NCI-H446 (cell line): Measurements from ENCODE around the gene ZNF682.
"Not testable (repeated sequence)": the region's sequence is repeated elsewhere in the genome, so short reads cannot be mapped to it uniquely, and the experiment has no call there.

ENCODE experiments used
- DNase-seq, 2 experiments: peaks; one replicate each; lab custom pipeline; 2025; lab: John Stamatoyannopoulos, UW

ZNF682 gene

GRCh38 chr19:19997656-19998268, 41.5 kb downstream of the ZNF682 start:
- DNase-seq, result no peak

GRCh38 chr19:19966862-19967261, 72.4 kb downstream of the ZNF682 start:
- DNase-seq, result no peak

- DNase-seq, result not testable (repeated sequence)
These were observed 73.2 kb downstream of the ZNF682 start for GRCh38 chr19:19966126-19966525.

GRCh38 chr19:19964416-19964815, 74.9 kb downstream of the ZNF682 start:
- no peak for DNase-seq

GRCh38 chr19:19959151-19959799, 80.0 kb downstream of the ZNF682 start:
- peak; percentile 1 to 24 for DNase-seq

GRCh38 chr19:19957766-19958165, 81.5 kb downstream of the ZNF682 start:
- not testable (repeated sequence) for DNase-seq

- no peak for DNase-seq
These were observed 82.8 kb downstream of the ZNF682 start for GRCh38 chr19:19956434-19957075.

- no peak for DNase-seq
These were observed 84.1 kb downstream of the ZNF682 start for GRCh38 chr19:19955208-19955607.
